Stimulated activated CD8-positive, alpha-beta memory T cell treated with anti-CD3 and anti-CD28 coated beads, Interleukin-4, amount 100 ng/mL, for 4 hours (primary cell): ENCODE data around the gene OR51G2.

Experiments
- DNase-seq, 2 donors: peaks; one replicate each; pipeline ENCODE4 v3.0.0-alpha.2; 2020; ENCODE audit warnings: low read depth in 2 of 2, low spot score in 1 of 2

The OR51G2 gene

GRCh38 chr11:4865855-4866254 lies 53.3 kb downstream of the OR51G2 start:
- DNase-seq = no peak

GRCh38 chr11:4863876-4864275 lies 55.3 kb downstream of the OR51G2 start:
- DNase-seq = no peak
